Ovary (tissue), 9 donors: ENCODE data around the gene CRHR1. TPM values are rescaled to one million over a fixed set of nuclear protein-coding genes. Genes with fewer than 3 reads are reported as not detected.
"Not testable (repeated sequence)": the region's sequence is repeated elsewhere in the genome, so short reads cannot be mapped to it uniquely, and the experiment has no call there.

ENCODE experiments used
- DNase-seq, 5 donors: peaks; one replicate each; pipeline ENCODE4 v3.0.0-alpha.2; 2019 to 2020
- H3K27ac ChIP-seq, 2 donors: fragments of 200-600 bp; one replicate each; pipeline versions ENCODE4 v1.5.1 to v1.8.0; 2019 to 2022
- H3K27me3 ChIP-seq: fragments of 200-600 bp; one replicate; pipeline ENCODE4 v1.8.0; 2022
- H3K36me3 ChIP-seq: fragments of 200-600 bp; sonication (generic); one replicate; pipeline ENCODE4 v1.5.1; 2019
- H3K4me1 ChIP-seq: one replicate; pipeline ENCODE4 v1.8.1; 2013; ENCODE audit warnings: mild to moderate bottlenecking, moderate library complexity; ENCODE audit not compliant: insufficient read depth
- H3K4me3 ChIP-seq: fragments of 200-600 bp; sonication (generic); one replicate; pipeline ENCODE4 v1.5.1; 2017
- H3K9me3 ChIP-seq, 2 donors: fragments of 200-600 bp in 1 of 2; sonication (generic) in 1 of 2; one replicate each; pipeline versions ENCODE4 v1.5.1 to v1.8.1; 2013 to 2019; ENCODE audit warnings: mild to moderate bottlenecking in 1 of 2, moderate library complexity in 1 of 2
- EP300 ChIP-seq: sonication (generic); formaldehyde crosslinking; IDR thresholded peaks from one replicate; pipeline ENCODE4 v1.6.1; 2017; ENCODE audit warnings: antibody characterized with exemption
- POLR2A ChIP-seq: fragments of 450-650 bp; IDR thresholded peaks from one replicate; pipeline ENCODE4 v1.6.1; 2017; ENCODE audit warnings: antibody characterized with exemption, mild to moderate bottlenecking, moderate library complexity
- WGBS, 3 donors: extraction: QIAGEN DNeasy Blood & Tissue Kit in 1 of 3; methylation state at CpG; one replicate each; pipeline versions ENCODE4 v1.1.5 to v1.1.7; 2013 to 2017; 5-methylcytosine and 5-hydroxymethylcytosine counted together
- intact Hi-C, 4 donors: fragments of 100-400 bp; cut with DNase I; formaldehyde crosslinking; loops; one replicate each; pipeline versions ENCODE4 v1.11.0 to v1.15.1; 2022 to 2023
- polyA plus RNA-seq, 2 donors: library from polyadenylated mRNA; stranded (reverse); fragments of 200-250 nt in 1 of 2; fragments of 350-450 nt in 1 of 2; fragmentation: Illumina TruSeq in 1 of 2; extraction: RNeasy Lipid Tissue Mini Kit (QIAGEN cat#74804) in 1 of 2; gene quantifications; one replicate each; pipeline ENCODE4 v1.2.3, GENCODE V29; 2013 to 2014
- total RNA-seq, 7 donors: library from RNA; depleted of rRNA in 2 of 7; stranded (reverse); fragments of >200 nt in 2 of 7; fragmentation: NEBNext Ultra II Directional in 3 of 7; extraction: Animal tissue kit (Norgen Biotek cat#: 25700) in 3 of 7; gene quantifications; one replicate each; pipeline versions ENCODE4 v1.1.0 to v1.2.4, GENCODE V29; 2016 to 2023
- TF ChIP-seq, protein P1 (sequence below), 3 donors: fragments of 450-650 bp in 2 of 3; fragments of 200-600 bp in 1 of 3; IDR thresholded peaks; one replicate each; pipeline versions ENCODE4 v1.5.1 to v1.8.0; 2016 to 2022; ENCODE audit warnings: antibody characterized with exemption in 3 of 3, mild to moderate bottlenecking in 1 of 3
- donor health status: DM: no; HTN: no; CAD: no; lungs with moderate emphysema.
- donor health status: DM: no; HTN: no; CAD: no.
- donor health status: Bipolar disorder and iron deficiency.
- donor health status: DM: yes; HTN: yes; CAD: no.
- donor health status: DM: no; HTN: no; CAD: no.
- donor health status: DM: yes; HTN: yes; CAD: no.

The CRHR1 gene
- total and polyA plus RNA-seq, 9 donors, result 0.10 to 1.4 (median 0.33) TPM; not detected in 2

DNA sequence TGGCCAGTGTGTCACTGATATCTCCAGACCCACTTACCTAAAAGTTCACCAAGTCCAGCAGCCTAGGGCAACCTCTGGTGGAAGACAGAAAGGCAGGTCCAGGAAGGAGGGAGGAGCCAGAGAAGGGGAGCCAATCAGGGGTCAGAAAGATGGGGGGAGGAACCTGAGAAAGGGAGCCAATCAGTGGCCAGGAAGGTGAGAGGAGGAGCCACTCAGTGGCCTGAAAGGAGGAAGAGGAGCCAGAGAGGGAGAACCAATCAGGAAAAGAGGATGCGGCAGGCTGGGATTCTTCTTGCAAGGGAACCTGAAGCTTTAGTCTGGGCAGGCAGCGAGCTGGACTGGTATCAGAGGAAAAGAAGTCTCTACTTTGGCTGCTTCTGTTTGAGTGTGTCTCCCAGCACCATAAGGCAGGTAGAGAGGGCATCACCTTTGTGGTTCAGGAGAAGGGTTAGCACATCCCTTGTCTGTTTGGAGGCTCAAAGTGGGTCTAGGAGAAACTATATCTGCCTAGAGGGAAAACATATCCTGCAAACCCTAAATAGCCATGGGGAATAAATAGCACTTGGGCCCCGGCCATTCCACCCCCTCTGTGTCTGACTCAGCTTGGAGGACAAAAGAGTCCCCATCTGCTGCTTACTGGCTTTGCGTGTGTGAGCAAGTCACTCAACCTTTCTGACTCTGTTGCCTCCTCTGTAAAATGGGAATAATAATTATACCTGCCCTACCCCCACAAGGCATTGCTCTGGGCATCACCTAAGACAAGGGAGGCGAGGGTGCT is 43.4 kb upstream of the CRHR1 start:
- H3K36me3 ChIP-seq, result no peaks in the 10 kb centered on the region
- no peak overlapping the region for H3K27ac ChIP-seq
- H3K4me1 ChIP-seq, result no peaks in the 10 kb centered on the region
- no peak for DNase-seq
- WGBS, 3 donors, result 37 to 48% (median 41%) methylated on average over 5 of the region's 5 CpGs
- intact Hi-C loops, result no loop called here
- H3K9me3 ChIP-seq, result no peaks in the 10 kb centered on the region
- H3K4me3 ChIP-seq, result no peak overlapping the region
- no peak for TF ChIP-seq POLR2A
- TF ChIP-seq, protein P1, sequence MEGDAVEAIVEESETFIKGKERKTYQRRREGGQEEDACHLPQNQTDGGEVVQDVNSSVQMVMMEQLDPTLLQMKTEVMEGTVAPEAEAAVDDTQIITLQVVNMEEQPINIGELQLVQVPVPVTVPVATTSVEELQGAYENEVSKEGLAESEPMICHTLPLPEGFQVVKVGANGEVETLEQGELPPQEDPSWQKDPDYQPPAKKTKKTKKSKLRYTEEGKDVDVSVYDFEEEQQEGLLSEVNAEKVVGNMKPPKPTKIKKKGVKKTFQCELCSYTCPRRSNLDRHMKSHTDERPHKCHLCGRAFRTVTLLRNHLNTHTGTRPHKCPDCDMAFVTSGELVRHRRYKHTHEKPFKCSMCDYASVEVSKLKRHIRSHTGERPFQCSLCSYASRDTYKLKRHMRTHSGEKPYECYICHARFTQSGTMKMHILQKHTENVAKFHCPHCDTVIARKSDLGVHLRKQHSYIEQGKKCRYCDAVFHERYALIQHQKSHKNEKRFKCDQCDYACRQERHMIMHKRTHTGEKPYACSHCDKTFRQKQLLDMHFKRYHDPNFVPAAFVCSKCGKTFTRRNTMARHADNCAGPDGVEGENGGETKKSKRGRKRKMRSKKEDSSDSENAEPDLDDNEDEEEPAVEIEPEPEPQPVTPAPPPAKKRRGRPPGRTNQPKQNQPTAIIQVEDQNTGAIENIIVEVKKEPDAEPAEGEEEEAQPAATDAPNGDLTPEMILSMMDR (IDR thresholded peaks at IDR 0.05), result no peak
- no peaks in the 10 kb centered on the region for H3K27me3 ChIP-seq

DNA sequence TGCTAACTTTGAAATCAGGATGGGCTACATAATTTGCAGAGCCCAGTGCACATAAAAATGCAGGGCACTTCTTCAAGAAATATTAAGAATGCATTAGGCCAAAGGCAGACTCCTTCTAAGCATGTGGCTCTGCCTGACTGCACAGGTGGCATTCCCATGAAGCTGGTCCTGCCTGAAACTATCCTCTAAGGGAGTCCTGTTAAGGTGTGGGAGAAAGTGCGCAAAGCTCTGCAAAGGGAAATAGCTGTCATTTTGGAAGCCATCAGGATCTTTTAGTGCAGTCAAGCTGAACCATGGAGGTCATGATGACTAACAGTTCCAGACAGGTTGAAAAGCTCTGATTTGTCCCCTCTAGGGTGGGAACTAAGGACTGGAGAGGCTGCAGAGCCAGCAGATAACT is 41.9 kb upstream of the CRHR1 start:
- no peaks in the 10 kb centered on the region for H3K9me3 ChIP-seq
- H3K4me3 ChIP-seq, result no peak overlapping the region
- no peaks in the 10 kb centered on the region for H3K36me3 ChIP-seq
- DNase-seq, result no peak
- WGBS, 3 donors, result 83 to 95% (median 90%) methylated on average over 1 of the region's 1 CpG
- no peak overlapping the region for H3K27ac ChIP-seq
- H3K4me1 ChIP-seq, result no peaks in the 10 kb centered on the region
- TF ChIP-seq, protein P1 (IDR thresholded peaks at IDR 0.05), result no peak
- TF ChIP-seq POLR2A, result no peak
- TF ChIP-seq EP300, result no peak
- intact Hi-C loops, result no loop called here
- no peaks in the 10 kb centered on the region for H3K27me3 ChIP-seq

DNA sequence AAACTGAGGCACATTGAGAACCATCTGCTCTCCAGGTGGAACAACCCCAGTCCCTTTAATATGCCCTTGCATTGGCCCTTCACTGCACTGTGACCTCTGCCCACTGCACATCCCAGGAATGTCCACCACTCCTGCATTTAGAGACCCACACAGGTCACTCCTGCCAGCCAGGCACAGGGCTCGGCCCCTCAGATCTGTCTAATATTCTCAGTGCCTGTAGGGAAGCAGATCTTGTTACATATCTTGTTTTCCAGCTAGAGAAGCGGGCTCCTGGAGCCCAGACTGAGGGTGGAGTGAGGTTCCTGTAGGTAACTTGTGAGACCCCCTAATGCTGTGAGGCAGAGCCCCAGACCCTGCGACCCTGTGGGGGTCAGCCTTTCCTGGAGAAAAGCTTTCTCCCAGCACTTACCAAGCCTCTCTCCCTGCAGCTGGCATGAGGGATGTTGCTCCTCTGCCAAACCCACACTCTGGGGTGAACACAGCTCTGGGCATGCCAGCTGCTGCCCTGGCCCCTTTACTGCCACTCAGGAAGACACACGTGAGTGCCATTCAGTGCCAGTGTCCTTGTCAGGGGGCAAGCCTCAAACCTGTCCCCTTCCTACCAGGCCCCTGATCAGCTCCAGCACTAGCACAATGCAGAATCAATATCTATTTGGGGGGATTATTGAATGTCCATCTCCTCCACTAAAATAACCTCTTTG is 40.3 kb upstream of the CRHR1 start:
- no peak overlapping the region for H3K4me3 ChIP-seq
- intact Hi-C loops, result no loop called here
- TF ChIP-seq, protein P1 (IDR thresholded peaks at IDR 0.05), result no peak
- no peak for TF ChIP-seq POLR2A
- TF ChIP-seq EP300, result no peak
- no peaks in the 10 kb centered on the region for H3K4me1 ChIP-seq
- no peaks in the 10 kb centered on the region for H3K27me3 ChIP-seq
- no peak for DNase-seq
- WGBS, 3 donors, result 63 to 73% (median 69%) methylated on average over 4 of the region's 4 CpGs
- no peak overlapping the region for H3K27ac ChIP-seq
- H3K36me3 ChIP-seq, result no peaks in the 10 kb centered on the region
- H3K9me3 ChIP-seq, result no peaks in the 10 kb centered on the region

DNA sequence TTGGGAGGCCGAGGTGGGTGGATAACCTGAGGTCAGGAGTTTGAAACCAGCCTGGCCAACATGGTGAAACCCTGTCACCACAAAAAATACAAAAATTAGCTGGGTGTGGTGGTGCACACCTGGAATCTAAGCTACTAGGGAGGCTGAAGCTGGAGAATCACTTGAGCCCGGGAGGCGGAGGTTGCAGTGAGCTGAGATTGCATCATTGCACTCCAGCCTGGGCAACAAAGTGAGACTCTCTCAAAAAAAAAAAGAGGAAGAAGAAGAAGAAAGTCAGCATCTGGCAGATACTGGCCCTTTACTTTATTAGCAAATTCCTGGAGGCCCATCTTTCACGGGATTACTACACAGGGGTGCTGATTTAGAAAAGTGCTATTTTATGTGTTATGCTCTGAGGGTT is 39.3 kb upstream of the CRHR1 start:
- H3K4me3 ChIP-seq, DNase-seq, intact Hi-C loops, H3K27me3 ChIP-seq, H3K9me3 ChIP-seq, H3K36me3 ChIP-seq, H3K4me1 ChIP-seq, H3K27ac ChIP-seq: not testable (repeated sequence)
- 77 to 85% (median 79%) methylated on average over 4 of the region's 4 CpGs for WGBS, 3 donors
